Anterior cingulate cortex (tissue), 58 donors: ENCODE data around the gene CERS4.

Experiments used
- DNase-seq, 58 donors: peaks; one replicate each; lab custom pipeline; 2025; lab: John Stamatoyannopoulos, UW

The CERS4 gene

DNA sequence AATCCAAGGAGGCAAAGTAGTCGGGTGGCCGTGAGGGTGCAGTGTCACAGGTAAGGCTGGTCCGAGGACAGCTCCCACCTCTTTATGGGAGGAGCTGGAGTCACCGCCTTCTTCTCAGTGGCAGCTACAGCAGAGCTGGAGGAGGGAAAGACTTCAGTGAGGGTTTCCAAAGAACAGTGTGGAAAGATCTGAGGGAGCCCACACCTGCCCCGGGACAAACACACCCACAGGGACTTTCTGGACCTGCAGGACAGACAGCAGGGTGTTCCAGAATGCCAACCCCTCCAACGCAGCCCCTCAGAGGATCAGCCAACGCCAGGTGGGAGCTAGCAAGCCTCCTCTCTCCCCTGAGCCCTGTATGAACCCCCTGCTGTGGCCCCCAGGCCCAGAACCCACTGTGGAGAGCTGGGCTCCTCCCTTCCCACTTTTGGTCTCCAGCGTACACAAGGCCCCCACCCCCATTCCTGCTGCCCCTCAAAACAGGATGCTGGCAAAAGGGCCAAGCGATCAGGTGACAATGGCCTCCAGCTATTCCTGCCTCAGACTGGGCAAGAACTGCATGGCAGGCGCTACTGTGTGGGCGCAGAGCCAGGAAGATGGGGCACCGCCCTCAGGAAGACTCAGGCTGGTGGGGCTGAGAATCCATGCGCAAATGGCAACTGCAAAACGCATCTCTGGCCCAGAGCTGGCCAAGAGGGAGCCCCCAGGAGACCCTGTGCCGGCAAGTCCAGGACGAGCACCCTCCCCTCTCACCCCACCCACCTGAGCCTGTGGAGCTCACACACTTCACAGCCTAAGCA is 102.5 kb downstream of the CERS4 start:
- DNase-seq: no peak
